IMR-90 (cell line): Measurements from ENCODE around the gene VPS18. TPM values are rescaled to one million over a fixed set of nuclear protein-coding genes. Genes with fewer than 3 reads are reported as not detected.

Experiments used
- ATAC-seq: fragments of 200-7000 bp; cut with Tn5 transposase; 2 replicates; pipeline ENCODE4 v1.9.1; 2020; ENCODE audit warnings: low read depth, mild to moderate bottlenecking, moderate library complexity
- BruUV-seq: library from RNA; stranded (reverse); fragments of 400-500 nt; replicated peaks from 2 replicates; lab custom pipeline; 2021; lab: Mats Ljungman, UMichigan
- CTCF ChIA-PET: fragments of 300-600 bp; formaldehyde crosslinking; extraction: SDS; loops from one replicate; lab custom pipeline; 2021; ENCODE audit warnings: antibody characterized with exemption; lab: Yijun Ruan, JAX
- POLR2A ChIA-PET: fragments of 300-600 bp; sonication (Branson Sonifier 250); formaldehyde crosslinking; loops from one replicate; lab custom pipeline; 2022; ENCODE audit warnings: antibody characterized with exemption; ENCODE audit not compliant: unreplicated experiment; lab: Charles Lee
- DNase-seq: peaks from one replicate; pipeline ENCODE4 v3.0.0; 2013
- H2AFZ ChIP-seq: replicated peaks from 2 replicates; pipeline ENCODE3; 2013; ENCODE audit warnings: low read length, mild to moderate bottlenecking; ENCODE audit not compliant: poor library complexity
- H2AK5ac ChIP-seq: 2 replicates; pipeline ENCODE4 v1.6.1; 2013; ENCODE audit warnings: low read depth, low read length, inconsistent platforms
- H2AK9ac ChIP-seq: replicated peaks from 2 replicates; pipeline ENCODE3; 2013; ENCODE audit warnings: mild to moderate bottlenecking, low read depth, low read length, moderate library complexity; ENCODE audit not compliant: poor library complexity
- H2BK120ac ChIP-seq: 2 replicates; pipeline ENCODE4 v1.6.1; 2013; ENCODE audit warnings: low read depth, low read length, inconsistent platforms
- H2BK15ac ChIP-seq: 3 replicates; pipeline ENCODE4 v1.6.1; 2013; ENCODE audit warnings: low read depth, low read length, inconsistent platforms
- H2BK20ac ChIP-seq: 2 replicates; pipeline ENCODE4 v1.6.1; 2013; ENCODE audit warnings: low read depth, mild to moderate bottlenecking, inconsistent platforms, low read length, moderate library complexity
- H2BK5ac ChIP-seq: 2 replicates; pipeline ENCODE4 v1.6.1; 2013; ENCODE audit warnings: mild to moderate bottlenecking, low read depth, low read length, inconsistent platforms; ENCODE audit not compliant: poor library complexity, severe bottlenecking
- H3K14ac ChIP-seq: replicated peaks from 2 replicates; pipeline ENCODE4 v1.6.1; 2013; ENCODE audit warnings: low read depth, low read length, inconsistent platforms
- H3K18ac ChIP-seq: 2 replicates; pipeline ENCODE4 v1.6.1; 2013; ENCODE audit warnings: low read depth, low read length, control low read depth
- H3K23ac ChIP-seq: 2 replicates; pipeline ENCODE4 v1.6.1; 2013; ENCODE audit warnings: low read depth, low read length, inconsistent platforms
- H3K27ac ChIP-seq: 2 replicates; pipeline ENCODE4 v1.5.1; 2013; ENCODE audit warnings: mild to moderate bottlenecking, control low read depth, low read length; ENCODE audit not compliant: insufficient read depth
- H3K27me3 ChIP-seq: 2 replicates; pipeline ENCODE4 v1.6.1; 2013; ENCODE audit warnings: low read length; ENCODE audit not compliant: control insufficient read depth, insufficient read depth
- H3K36me3 ChIP-seq: 2 replicates; pipeline ENCODE4 v1.6.1; 2013; ENCODE audit warnings: low read length, mixed read lengths; ENCODE audit not compliant: control insufficient read depth, insufficient read depth
- H3K4ac ChIP-seq: 2 replicates; pipeline ENCODE4 v1.6.1; 2013; ENCODE audit warnings: low read depth, low read length, inconsistent platforms
- H3K4me1 ChIP-seq: 2 replicates; pipeline ENCODE4 v1.6.1; 2013; ENCODE audit warnings: low read length, mixed read lengths; ENCODE audit not compliant: control insufficient read depth, insufficient read depth
- H3K4me2 ChIP-seq: 2 replicates; pipeline ENCODE4 v1.6.1; 2013; ENCODE audit warnings: low read depth, mild to moderate bottlenecking, control low read depth, low read length, moderate library complexity
- H3K4me3 ChIP-seq: 2 replicates; pipeline ENCODE4 v1.5.1; 2013; ENCODE audit warnings: low read depth, mild to moderate bottlenecking, control low read depth, low read length, moderate library complexity; ENCODE audit not compliant: insufficient read depth
- H3K56ac ChIP-seq: 2 replicates; pipeline ENCODE4 v1.6.1; 2013; ENCODE audit warnings: low read length, inconsistent platforms; ENCODE audit not compliant: insufficient read depth; ENCODE audit errors: extremely low read depth
- H3K79me1 ChIP-seq, 2 experiments: 2 replicates each; pipeline ENCODE4 v1.6.1; 2013; ENCODE audit warnings: low read length in 2 of 2, inconsistent platforms in 1 of 2, low read depth in 1 of 2
- H3K9ac ChIP-seq: 2 replicates; pipeline ENCODE4 v1.6.1; 2013; ENCODE audit warnings: low read depth, low read length, control low read depth
- H3K9me1 ChIP-seq: 2 replicates; pipeline ENCODE4 v1.6.1; 2013; ENCODE audit warnings: low read length, inconsistent platforms; ENCODE audit not compliant: insufficient read depth
- H3K9me3 ChIP-seq: 2 replicates; pipeline ENCODE4 v1.6.1; 2013; ENCODE audit warnings: low read length; ENCODE audit not compliant: control insufficient read depth, insufficient read depth
- H4K20me1 ChIP-seq: 2 replicates; pipeline ENCODE4 v1.6.1; 2013; ENCODE audit warnings: low read length, inconsistent platforms; ENCODE audit not compliant: insufficient read depth
- H4K5ac ChIP-seq: 2 replicates; pipeline ENCODE4 v1.6.1; 2013; ENCODE audit warnings: mild to moderate bottlenecking, low read depth, low read length, control low read depth
- H4K8ac ChIP-seq, 2 experiments: 2 replicates each; pipeline ENCODE4 v1.6.1; 2013; ENCODE audit warnings: low read depth in 2 of 2, low read length in 2 of 2, control low read depth in 1 of 2, inconsistent platforms in 1 of 2
- H4K91ac ChIP-seq: 2 replicates; pipeline ENCODE4 v1.6.1; 2013; ENCODE audit warnings: low read depth, low read length, inconsistent platforms; ENCODE audit not compliant: insufficient read depth
- BHLHE40 ChIP-seq: fragments of 150-350 bp; IDR thresholded peaks from 2 replicates; pipeline ENCODE4 v1.6.1; 2016; ENCODE audit warnings: mild to moderate bottlenecking, low read depth, low read length
- CHD1 ChIP-seq: IDR thresholded peaks from 2 replicates; pipeline ENCODE4 v1.6.1; 2012; ENCODE audit warnings: low read depth, low read length, improper control_type of control experiment
- CTCF ChIP-seq: conservative IDR thresholded peaks from 2 replicates; pipeline ENCODE4 v1.5.1; 2012; ENCODE audit warnings: mild to moderate bottlenecking, low read depth, low read length, improper control_type of control experiment
- ELK1 ChIP-seq: fragments of 150-350 bp; IDR thresholded peaks from 2 replicates; pipeline ENCODE4 v1.6.1; 2016; ENCODE audit warnings: low read depth, mild to moderate bottlenecking, low read length, moderate library complexity, borderline replicate concordance
- FOS ChIP-seq: fragments of 150-350 bp; IDR thresholded peaks from 2 replicates; pipeline ENCODE4 v1.6.1; 2016; ENCODE audit warnings: low read depth, low read length
- MAFK ChIP-seq: IDR thresholded peaks from 2 replicates; pipeline ENCODE4 v1.6.1; 2012; ENCODE audit warnings: low read depth, low read length, improper control_type of control experiment
- MXI1 ChIP-seq: IDR thresholded peaks from 2 replicates; pipeline ENCODE4 v1.6.1; 2012; ENCODE audit warnings: low read depth, mild to moderate bottlenecking, low read length, moderate library complexity, borderline replicate concordance
- POLR2A ChIP-seq: IDR thresholded peaks from 2 replicates; pipeline ENCODE4 v1.6.1; 2012; ENCODE audit warnings: mild to moderate bottlenecking, low read depth, low read length
- RFX5 ChIP-seq: IDR thresholded peaks from 2 replicates; pipeline ENCODE4 v1.8.0; 2012; ENCODE audit warnings: low read depth, mild to moderate bottlenecking, low read length, moderate library complexity
- SMC3 ChIP-seq: fragments of 150-350 bp; IDR thresholded peaks from 2 replicates; pipeline ENCODE4 v1.6.1; 2016; ENCODE audit warnings: low read depth, mild to moderate bottlenecking, antibody characterized with exemption, low read length, moderate library complexity
- WGBS, 2 experiments: methylation state at CpG; one replicate each; pipeline versions ENCODE4 v1.1.5 to v1.1.7; 2013; ENCODE audit warnings: missing lambda C conversion rate in 2 of 2; ENCODE audit not compliant: insufficient read length in 1 of 2; ENCODE audit errors: extremely low coverage in 2 of 2; 5-methylcytosine and 5-hydroxymethylcytosine counted together
- dilution Hi-C: fragments of 300-500 bp; cut with HindIII; formaldehyde crosslinking; loops from one replicate; pipeline ENCODE4 v1.14.3; 2018; ENCODE audit warnings: low sequenced_read_pairs; ENCODE audit not compliant: unreplicated experiment
- in situ Hi-C: fragments of 300-500 bp; cut with MboI; formaldehyde crosslinking; loops from 3 replicates; pipeline ENCODE4 v1.14.3; 2019; ENCODE audit warnings: low sequenced_read_pairs, inconsistent platforms, mixed read lengths
- intact Hi-C: fragments of 100-400 bp; cut with micrococcal nuclease; formaldehyde crosslinking; loops from 2 replicates; pipeline ENCODE4 v1.10.0; 2022
- polyA plus RNA-seq, 3 experiments: library from polyadenylated mRNA; depleted of rRNA; stranded (reverse); fragments of >200 nt; gene quantifications; 2 replicates each; pipeline ENCODE4 v1.2.3, GENCODE V29; 2012; ENCODE audit warnings: low replicate concordance in 1 of 3
- total RNA-seq: library from RNA; depleted of rRNA; stranded (reverse); fragments of >200 nt; gene quantifications from 2 replicates; pipeline ENCODE4 v1.2.3, GENCODE V29; 2012

The VPS18 gene
- total and polyA plus RNA-seq, 2 of the 4 experiments (the other 2 are of a cell fraction), result 19.3 to 32.3 TPM

DNA sequence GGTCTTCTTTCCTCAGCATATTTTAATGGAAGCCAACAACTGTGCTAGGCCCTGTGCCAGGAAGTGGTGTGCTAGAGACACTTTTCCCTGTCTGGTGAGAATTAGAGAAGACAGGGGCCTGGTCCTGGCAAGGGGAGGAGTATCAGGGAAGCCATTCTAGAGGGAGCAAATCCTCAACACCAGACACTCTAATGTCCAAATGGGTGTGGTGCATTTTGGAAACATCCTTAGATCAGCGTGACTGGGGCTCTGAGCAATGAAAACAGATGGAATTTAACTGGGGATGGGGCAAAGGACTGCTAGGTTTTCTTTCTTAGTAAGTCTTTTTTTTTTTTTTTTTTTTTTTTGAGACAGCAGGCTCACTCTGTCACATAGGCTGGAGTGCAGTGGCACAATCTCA, 7.7 kb upstream of the VPS18 start:
- no peak overlapping the region for H2BK15ac ChIP-seq
- no TSS peak for BruUV-seq
- H3K27ac ChIP-seq, result no peak overlapping the region
- H2BK120ac ChIP-seq, result no peak overlapping the region
- no CpG with 5 or more reads among the region's 1 CpG for whole genome bisulfite sequencing, 2 experiments
- H3K4ac ChIP-seq, result no peak overlapping the region
- in situ Hi-C loops, result no loop called here
- no peak for ATAC-seq
- no peak for DNase-seq
- H3K4me2 ChIP-seq, result no peak overlapping the region
- TF ChIP-seq POLR2A (no peak), CHD1 (no peak), CTCF (no peak), MXI1 (no peak), FOS (no peak), RFX5 (no peak), BHLHE40 (no peak), ELK1 (no peak), SMC3 (no peak), MAFK (no peak)
- ChIA-PET CTCF (no interaction called here), POLR2A (no interaction called here)
- H3K18ac ChIP-seq, result no peak overlapping the region
- H3K9me3 ChIP-seq, result peaks cover 3% of the 10 kb centered on the region; the same call in 1 of the 2 replicates
- no peaks in the 10 kb centered on the region for H3K36me3 ChIP-seq
- no peak overlapping the region for H4K5ac ChIP-seq
- H2BK20ac ChIP-seq, result no peak overlapping the region
- no peaks in the 10 kb centered on the region for H3K4me1 ChIP-seq
- no peak overlapping the region for H3K4me3 ChIP-seq
- no peaks in the 10 kb centered on the region for H3K9me1 ChIP-seq
- H3K79me1 ChIP-seq, result no peaks in the 10 kb centered on the region
- no peak overlapping the region for H3K9ac ChIP-seq
- intact Hi-C loops, result no loop called here
- H3K27me3 ChIP-seq, result no peaks in the 10 kb centered on the region; the same call in 1 of the 2 replicates
- no peak overlapping the region for H2AFZ ChIP-seq
- no peak overlapping the region for H3K56ac ChIP-seq
- no peak overlapping the region for H4K91ac ChIP-seq
- no peak overlapping the region for H4K8ac ChIP-seq
- dilution Hi-C loops, result no loop called here
- no peak overlapping the region for H2AK5ac ChIP-seq
- no peak overlapping the region for H2BK5ac ChIP-seq
- no peak overlapping the region for H3K14ac ChIP-seq
- H2AK9ac ChIP-seq, result no peak overlapping the region
- no peaks in the 10 kb centered on the region for H4K20me1 ChIP-seq
- H3K23ac ChIP-seq, result no peak overlapping the region
